Lower lobe of right lung (tissue), 2 donors: Measurements from ENCODE around the gene MRTFB. TPM values are rescaled to one million over a fixed set of nuclear protein-coding genes. Genes with fewer than 3 reads are reported as not detected.

Experiments
- ATAC-seq, 2 donors: fragments of 200-7000 bp; cut with Tn5 transposase; one replicate each; pipeline ENCODE4 v1.9.1; 2020 to 2022; ENCODE audit warnings: mild to moderate bottlenecking in 2 of 2, moderate library complexity in 2 of 2
- DNase-seq: peaks from one replicate; pipeline ENCODE4 v3.0.0-alpha.2; 2020
- H3K27ac ChIP-seq: fragments of 200-600 bp; one replicate; pipeline ENCODE4 v1.8.0; 2022
- H3K27me3 ChIP-seq: fragments of 200-600 bp; one replicate; pipeline ENCODE4 v1.8.0; 2022; ENCODE audit warnings: low read depth
- H3K36me3 ChIP-seq: fragments of 200-600 bp; one replicate; pipeline ENCODE4 v1.8.0; 2022; ENCODE audit warnings: mild to moderate bottlenecking
- H3K4me1 ChIP-seq: fragments of 200-600 bp; one replicate; pipeline ENCODE4 v1.8.0; 2022
- H3K4me3 ChIP-seq: fragments of 200-600 bp; one replicate; pipeline ENCODE4 v1.8.0; 2022; ENCODE audit warnings: mild to moderate bottlenecking
- H3K9me3 ChIP-seq: fragments of 200-600 bp; one replicate; pipeline ENCODE4 v1.8.0; 2022
- CTCF ChIP-seq: fragments of 200-600 bp; IDR thresholded peaks from one replicate; pipeline ENCODE4 v1.8.0; 2022; ENCODE audit warnings: antibody characterized with exemption, mild to moderate bottlenecking
- intact Hi-C: fragments of 100-400 bp; cut with DNase I; formaldehyde crosslinking; loops from one replicate; pipeline ENCODE4 v1.11.0; 2022
- total RNA-seq: library from RNA; stranded (reverse); fragmentation: NEBNext Ultra II Directional; extraction: Animal tissue kit (Norgen Biotek cat#: 25700); gene quantifications from one replicate; pipeline ENCODE4 v1.2.1, GENCODE V29; 2021
- donor health status: DM: no; HTN: yes; CAD: no; lungs with severe emphysema.

The MRTFB gene
- total RNA-seq, 1 donor from 2014 or later, result 50.8 TPM

- DNase-seq (no peak), ATAC-seq (peak; percentile 64 to 74)
- H3K27ac ChIP-seq, result peak overlapping the region; percentile 1
- no peaks in the 10 kb centered on the region for H3K27me3 ChIP-seq
- intact Hi-C loops, result no loop called here
- TF ChIP-seq CTCF, result no peak
- H3K4me1 ChIP-seq, result peaks cover 9% of the 10 kb centered on the region
- H3K36me3 ChIP-seq, result no peaks in the 10 kb centered on the region
- H3K4me3 ChIP-seq, result peak overlapping the region; percentile 17
- H3K9me3 ChIP-seq, result no peaks in the 10 kb centered on the region
These were observed 122.3 kb downstream of the MRTFB start for GRCh38 chr16:14193316-14193871.

- Histone ChIP-seq H3K27ac (no peak overlapping the region), H3K36me3 (no peaks in the 10 kb centered on the region), H3K27me3 (no peaks in the 10 kb centered on the region), H3K4me3 (no peak overlapping the region), H3K9me3 (no peaks in the 10 kb centered on the region), H3K4me1 (peaks cover 9% of the 10 kb centered on the region)
- TF ChIP-seq CTCF, result no peak
- DNase-seq, result no peak
- intact Hi-C loops, result no loop called here
- ATAC-seq, result no peak
These were observed 123.6 kb downstream of the MRTFB start for GRCh38 chr16:14194721-14195120.

- Histone ChIP-seq H3K27ac (peak overlapping the region; percentile 32), H3K9me3 (no peaks in the 10 kb centered on the region), H3K4me1 (peaks cover 9% of the 10 kb centered on the region), H3K27me3 (no peaks in the 10 kb centered on the region), H3K4me3 (no peak overlapping the region), H3K36me3 (no peaks in the 10 kb centered on the region)
- TF ChIP-seq CTCF, result no peak
- intact Hi-C loops, result no loop called here
- no peak for DNase-seq
- ATAC-seq, result no peak
These were observed 124.9 kb downstream of the MRTFB start for GRCh38 chr16:14196011-14196410.

GRCh38 chr16:14196539-14196938 is 125.4 kb downstream of the MRTFB start:
- Histone ChIP-seq H3K36me3 (no peaks in the 10 kb centered on the region), H3K9me3 (no peaks in the 10 kb centered on the region), H3K27me3 (no peaks in the 10 kb centered on the region), H3K4me1 (peaks cover 9% of the 10 kb centered on the region), H3K4me3 (no peak overlapping the region), H3K27ac (peak overlapping the region; percentile 32)
- DNase-seq (no peak), ATAC-seq (no peak)
- intact Hi-C loops, result no loop called here
- TF ChIP-seq CTCF, result no peak

GRCh38 chr16:14198012-14198411 is 126.9 kb downstream of the MRTFB start:
- no peak for TF ChIP-seq CTCF
- Histone ChIP-seq H3K27me3 (no peaks in the 10 kb centered on the region), H3K4me3 (no peak overlapping the region), H3K36me3 (no peaks in the 10 kb centered on the region), H3K4me1 (peaks cover 19% of the 10 kb centered on the region), H3K9me3 (no peaks in the 10 kb centered on the region), H3K27ac (no peak overlapping the region)
- no peak for ATAC-seq
- no peak for DNase-seq
- intact Hi-C loops, result no loop called here

GRCh38 chr16:14198572-14198971 is 127.5 kb downstream of the MRTFB start:
- DNase-seq (no peak), ATAC-seq (peak in 1 of 2 donors; percentile 42)
- H3K27ac ChIP-seq, result no peak overlapping the region
- no peaks in the 10 kb centered on the region for H3K27me3 ChIP-seq
- H3K9me3 ChIP-seq, result no peaks in the 10 kb centered on the region
- intact Hi-C loops, result no loop called here
- H3K4me1 ChIP-seq, result peaks cover 22% of the 10 kb centered on the region
- no peak for TF ChIP-seq CTCF
- no peaks in the 10 kb centered on the region for H3K36me3 ChIP-seq
- no peak overlapping the region for H3K4me3 ChIP-seq
